Smooth muscle cell (in vitro differentiated cells): ENCODE results near the gene GASK1A. TPM values are rescaled to one million over a fixed set of nuclear protein-coding genes. Genes with fewer than 3 reads are reported as not detected.

Experiments used
- DNase-seq: peaks from one replicate; lab custom pipeline; 2025; ENCODE audit not compliant: unreplicated experiment; lab: John Stamatoyannopoulos, UW
- H2AFZ ChIP-seq: fragments of 200-600 bp; sonication (generic); 2 replicates; pipeline ENCODE4 v1.6.0; 2016; ENCODE audit warnings: antibody characterized with exemption, low read depth, mild to moderate bottlenecking
- H3F3A ChIP-seq: fragments of 200-600 bp; sonication (generic); 2 replicates; pipeline ENCODE4 v1.6.0; 2017; ENCODE audit warnings: antibody characterized with exemption, low read depth
- H3K27ac ChIP-seq: fragments of 200-600 bp; sonication (generic); 2 replicates; pipeline ENCODE4 v1.5.1; 2016; ENCODE audit warnings: low read depth, mild to moderate bottlenecking
- H3K27me3 ChIP-seq: fragments of 200-600 bp; sonication (generic); 2 replicates; pipeline ENCODE4 v1.6.1; 2016; ENCODE audit warnings: low read depth, mild to moderate bottlenecking
- H3K36me3 ChIP-seq: fragments of 200-600 bp; sonication (generic); 2 replicates; pipeline ENCODE4 v1.5.1; 2016; ENCODE audit warnings: low read depth
- H3K4me1 ChIP-seq: fragments of 200-600 bp; sonication (generic); 2 replicates; pipeline ENCODE4 v1.5.1; 2016; ENCODE audit warnings: low read depth
- H3K4me2 ChIP-seq: fragments of 200-600 bp; sonication (generic); 2 replicates; pipeline ENCODE4 v1.6.0; 2016; ENCODE audit warnings: mild to moderate bottlenecking
- H3K4me3 ChIP-seq: fragments of 200-600 bp; sonication (generic); 2 replicates; pipeline ENCODE4 v1.5.1; 2016; ENCODE audit warnings: mild to moderate bottlenecking
- H3K79me2 ChIP-seq: fragments of 200-600 bp; sonication (generic); 2 replicates; pipeline ENCODE4 v1.6.0; 2016; ENCODE audit warnings: low read depth, mild to moderate bottlenecking
- H3K9ac ChIP-seq: fragments of 200-600 bp; sonication (generic); 2 replicates; pipeline ENCODE4 v1.6.0; 2016; ENCODE audit warnings: low read depth
- H3K9me3 ChIP-seq: fragments of 200-600 bp; sonication (generic); replicated peaks from 2 replicates; pipeline ENCODE4 v1.5.1; 2016; ENCODE audit warnings: low read depth
- H4K20me1 ChIP-seq: fragments of 200-600 bp; sonication (generic); 2 replicates; pipeline ENCODE4 v1.6.0; 2016; ENCODE audit warnings: low read depth
- WGBS: methylation state at CpG from one replicate; pipeline ENCODE4 v1.1.7; 2016; ENCODE audit warnings: low lambda C conversion rate; 5-methylcytosine and 5-hydroxymethylcytosine counted together
- polyA plus RNA-seq: library from polyadenylated mRNA; unstranded; fragments of >200 nt; fragmentation: Nextera tagmentation; extraction: Ambion mirVana; gene quantifications from 2 replicates; pipeline ENCODE4 v1.2.1, GENCODE V29; 2016
- total RNA-seq: library from RNA; depleted of rRNA; stranded (reverse); fragments of >200 nt; gene quantifications from 2 replicates; pipeline ENCODE4 v1.2.3, GENCODE V29; 2014
- TF ChIP-seq, protein P1 (sequence below): fragments of 200-600 bp; sonication (generic); IDR thresholded peaks from 2 replicates; pipeline ENCODE4 v1.5.1; 2017; ENCODE audit warnings: borderline replicate concordance, mild to moderate bottlenecking, antibody characterized with exemption; ENCODE audit not compliant: insufficient read depth, poor library complexity, severe bottlenecking

Gene GASK1A
- total and polyA plus RNA-seq, 2 experiments from 2014 or later, result 0.76 TPM; not detected in 1

DNA sequence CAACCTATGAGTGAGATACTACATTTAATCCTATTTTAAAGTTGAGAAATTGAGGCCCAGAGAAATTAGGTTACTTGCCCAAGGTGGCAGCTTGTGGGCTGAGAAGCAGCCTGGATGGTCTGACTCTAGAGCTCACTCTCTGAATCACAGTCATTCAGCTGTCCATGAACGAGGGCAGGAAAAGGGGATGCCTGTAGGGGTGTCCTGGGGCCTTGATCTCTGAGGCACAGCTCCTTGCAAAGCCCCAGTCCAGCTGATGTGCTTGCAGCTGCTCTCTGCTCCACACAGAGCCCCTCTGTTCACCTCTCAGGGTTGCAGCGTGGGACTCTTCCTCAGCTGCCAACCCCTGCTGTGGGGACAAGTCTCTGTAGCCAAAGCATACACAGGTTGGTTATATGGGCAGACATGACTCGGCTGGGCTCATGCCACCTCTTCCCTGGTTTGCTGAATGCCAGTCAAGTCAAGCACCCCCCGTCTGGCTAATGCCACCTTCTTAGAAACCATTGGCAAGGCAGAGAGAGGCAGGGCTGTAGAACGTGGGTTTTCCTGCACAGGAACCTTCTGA lies 56.8 kb downstream of the GASK1A start:
- no peaks in the 10 kb centered on the region for H3F3A ChIP-seq
- H3K79me2 ChIP-seq, result no peaks in the 10 kb centered on the region
- H2AFZ ChIP-seq, result no peak overlapping the region
- H3K4me3 ChIP-seq, result no peak overlapping the region
- H3K9me3 ChIP-seq, result no peaks in the 10 kb centered on the region
- H4K20me1 ChIP-seq, result no peaks in the 10 kb centered on the region
- 89% methylated on average over 5 of the region's 5 CpGs for WGBS
- peaks cover 6% of the 10 kb centered on the region for H3K27me3 ChIP-seq
- H3K4me1 ChIP-seq, result no peaks in the 10 kb centered on the region
- H3K27ac ChIP-seq, result no peak overlapping the region
- H3K9ac ChIP-seq, result no peak overlapping the region
- H3K4me2 ChIP-seq, result no peak overlapping the region
- H3K36me3 ChIP-seq, result no peaks in the 10 kb centered on the region
- TF ChIP-seq, protein P1, sequence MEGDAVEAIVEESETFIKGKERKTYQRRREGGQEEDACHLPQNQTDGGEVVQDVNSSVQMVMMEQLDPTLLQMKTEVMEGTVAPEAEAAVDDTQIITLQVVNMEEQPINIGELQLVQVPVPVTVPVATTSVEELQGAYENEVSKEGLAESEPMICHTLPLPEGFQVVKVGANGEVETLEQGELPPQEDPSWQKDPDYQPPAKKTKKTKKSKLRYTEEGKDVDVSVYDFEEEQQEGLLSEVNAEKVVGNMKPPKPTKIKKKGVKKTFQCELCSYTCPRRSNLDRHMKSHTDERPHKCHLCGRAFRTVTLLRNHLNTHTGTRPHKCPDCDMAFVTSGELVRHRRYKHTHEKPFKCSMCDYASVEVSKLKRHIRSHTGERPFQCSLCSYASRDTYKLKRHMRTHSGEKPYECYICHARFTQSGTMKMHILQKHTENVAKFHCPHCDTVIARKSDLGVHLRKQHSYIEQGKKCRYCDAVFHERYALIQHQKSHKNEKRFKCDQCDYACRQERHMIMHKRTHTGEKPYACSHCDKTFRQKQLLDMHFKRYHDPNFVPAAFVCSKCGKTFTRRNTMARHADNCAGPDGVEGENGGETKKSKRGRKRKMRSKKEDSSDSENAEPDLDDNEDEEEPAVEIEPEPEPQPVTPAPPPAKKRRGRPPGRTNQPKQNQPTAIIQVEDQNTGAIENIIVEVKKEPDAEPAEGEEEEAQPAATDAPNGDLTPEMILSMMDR, result no peak
- no peak for DNase-seq

DNA sequence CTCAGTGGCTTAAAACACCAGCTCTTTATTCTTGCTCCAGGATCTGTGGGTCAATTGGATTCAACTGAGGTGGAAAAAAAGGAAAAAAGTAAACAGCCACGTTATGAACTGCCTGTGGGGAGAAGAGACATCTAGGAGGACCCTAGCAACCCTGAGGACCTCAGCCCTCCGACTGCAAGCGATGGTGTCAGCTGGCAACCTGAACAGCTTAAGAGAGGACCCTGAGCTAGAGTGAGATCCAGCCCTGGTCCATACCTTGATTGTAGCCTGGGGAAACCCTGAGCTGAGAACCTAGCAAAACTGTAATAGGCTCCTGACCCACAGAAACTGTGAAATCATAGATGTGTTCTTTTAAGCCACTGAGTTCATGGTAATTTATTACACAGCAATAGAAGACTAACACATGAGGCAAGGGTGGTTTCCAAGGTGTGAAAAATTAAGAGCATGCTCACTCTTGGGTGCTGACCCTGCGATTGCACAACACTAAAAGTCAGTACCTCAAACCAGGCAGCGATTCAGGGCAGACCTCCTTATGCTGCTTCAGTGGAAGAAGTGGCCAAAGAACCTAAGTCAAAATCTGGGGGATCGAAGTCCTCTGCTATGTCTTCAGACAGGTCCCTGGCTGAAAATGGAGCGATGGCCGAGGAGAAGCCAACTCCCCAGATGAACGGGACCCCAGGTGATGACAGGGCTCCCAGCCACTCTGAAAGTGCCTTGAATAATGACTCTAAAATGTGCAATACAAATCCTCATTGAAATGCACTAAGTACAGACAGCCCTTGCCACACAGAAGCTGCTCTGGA lies 57.7 kb downstream of the GASK1A start:
- Histone ChIP-seq H3K4me3 (no peak overlapping the region), H3K79me2 (no peaks in the 10 kb centered on the region), H3K27ac (no peak overlapping the region), H2AFZ (no peak overlapping the region), H3F3A (no peaks in the 10 kb centered on the region), H3K4me1 (no peaks in the 10 kb centered on the region), H3K9ac (no peak overlapping the region), H3K27me3 (peaks cover 6% of the 10 kb centered on the region), H3K9me3 (no peaks in the 10 kb centered on the region), H3K4me2 (no peak overlapping the region), H3K36me3 (no peaks in the 10 kb centered on the region), H4K20me1 (no peaks in the 10 kb centered on the region)
- 91% methylated on average over 9 of the region's 9 CpGs for WGBS
- DNase-seq, result no peak
- TF ChIP-seq, protein P1, result no peak

DNA sequence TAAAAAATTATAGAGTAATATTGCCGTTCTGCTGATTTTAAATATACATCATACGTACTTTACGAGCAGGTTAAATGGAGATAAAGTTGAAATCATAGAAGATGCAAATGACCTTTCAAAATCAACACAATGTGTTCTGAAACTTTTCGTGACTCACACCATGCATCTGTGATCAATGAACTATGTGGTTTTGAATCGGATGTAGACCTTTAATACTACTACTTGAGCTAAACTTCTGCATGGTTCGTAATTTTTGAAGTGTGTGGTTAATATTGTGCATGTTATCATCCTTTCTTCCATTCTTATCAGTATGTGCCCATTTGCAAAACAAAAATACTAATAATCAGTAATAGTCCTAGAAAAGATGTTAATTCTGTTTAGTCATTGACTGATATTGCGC lies 58.9 kb downstream of the GASK1A start:
- TF ChIP-seq, protein P1, result no peak
- no peaks in the 10 kb centered on the region for H3K9me3 ChIP-seq
- H3K27me3 ChIP-seq, result peaks cover 6% of the 10 kb centered on the region
- DNase-seq, result no peak
- H4K20me1 ChIP-seq, result no peaks in the 10 kb centered on the region
- H3K4me2 ChIP-seq, result no peak overlapping the region
- H3K4me1 ChIP-seq, result no peaks in the 10 kb centered on the region
- H3F3A ChIP-seq, result no peaks in the 10 kb centered on the region
- no peak overlapping the region for H2AFZ ChIP-seq
- no peak overlapping the region for H3K27ac ChIP-seq
- H3K79me2 ChIP-seq, result no peaks in the 10 kb centered on the region
- no peaks in the 10 kb centered on the region for H3K36me3 ChIP-seq
- H3K9ac ChIP-seq, result no peak overlapping the region
- WGBS, result 90% methylated on average over 7 of the region's 7 CpGs
- H3K4me3 ChIP-seq, result no peak overlapping the region
